CD4-positive, alpha-beta T cell treated with Interleukin-10 for 1 hour (primary cell): ENCODE results near the gene TMEM52.

Experiments
- DNase-seq: peaks from one replicate; pipeline ENCODE4 v3.0.0-alpha.2; 2020

The TMEM52 gene

DNA sequence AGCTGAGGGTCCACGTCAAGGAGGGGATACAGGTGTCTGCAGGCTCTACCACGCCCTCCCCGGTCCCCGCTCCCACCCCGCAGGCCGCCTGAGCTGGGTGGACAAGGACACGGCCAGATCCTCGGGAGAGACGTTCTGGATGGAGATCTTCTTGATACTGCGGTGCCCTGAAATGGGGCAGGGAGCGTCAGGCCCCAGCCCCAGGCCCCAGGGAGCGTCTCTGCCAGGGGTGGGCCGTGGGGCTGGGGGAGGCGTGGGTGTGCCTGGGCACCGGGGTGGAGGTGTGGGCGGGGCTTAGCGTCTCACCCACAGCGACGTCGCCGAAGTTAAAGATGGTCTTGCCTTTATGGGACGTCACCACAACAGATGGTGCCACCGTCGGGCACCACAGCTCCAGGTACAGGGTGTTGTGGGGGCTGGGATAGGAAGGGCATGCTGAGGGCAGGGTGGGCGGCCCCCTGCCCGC is 7.3 kb upstream of the TMEM52 start:
- no peak for DNase-seq

DNA sequence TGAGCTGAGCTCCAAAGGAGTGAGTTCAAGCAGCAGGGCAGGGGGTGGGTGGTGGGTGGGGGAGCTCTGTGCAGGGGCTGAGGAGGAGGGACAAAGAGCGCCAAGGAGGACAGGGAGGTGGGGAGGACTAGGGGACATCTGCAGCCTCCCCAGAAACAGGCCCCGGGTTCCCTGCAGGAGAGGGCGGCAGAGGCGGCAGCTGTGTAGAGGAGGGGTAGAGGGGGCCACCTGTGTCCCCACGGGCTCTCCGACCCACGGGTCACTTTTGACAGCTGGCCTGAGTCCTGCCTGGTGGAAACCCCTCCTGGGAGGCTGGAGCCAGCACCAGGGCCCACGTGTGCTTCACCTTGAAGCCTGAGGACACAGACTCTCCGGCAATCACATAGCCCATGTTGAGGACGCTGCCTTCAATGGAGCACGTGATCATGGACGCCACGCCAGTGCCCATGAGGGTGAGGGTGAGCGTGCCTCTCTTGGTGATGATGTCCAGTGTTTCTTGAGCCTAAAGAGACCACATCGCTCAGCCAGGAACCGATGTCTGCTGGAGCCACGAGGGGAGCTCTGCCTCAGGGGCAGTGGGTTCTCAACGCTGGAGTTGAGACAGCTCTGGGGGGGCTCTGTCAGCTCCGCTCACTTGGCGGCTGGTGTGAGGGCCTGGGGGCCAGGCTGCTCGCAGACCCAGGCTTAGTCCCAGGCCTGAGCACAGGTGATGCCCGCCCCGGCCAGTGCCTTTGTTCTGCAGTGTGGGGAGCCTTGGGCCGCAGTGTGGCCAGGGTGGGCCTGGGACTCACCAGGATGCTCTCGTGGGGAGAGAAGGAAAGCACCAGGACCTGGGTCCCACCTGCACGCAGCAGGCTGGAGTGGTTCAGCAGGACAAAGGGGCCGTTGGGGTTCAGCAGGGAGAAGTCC is 6.6 kb upstream of the TMEM52 start:
- no peak for DNase-seq

DNA sequence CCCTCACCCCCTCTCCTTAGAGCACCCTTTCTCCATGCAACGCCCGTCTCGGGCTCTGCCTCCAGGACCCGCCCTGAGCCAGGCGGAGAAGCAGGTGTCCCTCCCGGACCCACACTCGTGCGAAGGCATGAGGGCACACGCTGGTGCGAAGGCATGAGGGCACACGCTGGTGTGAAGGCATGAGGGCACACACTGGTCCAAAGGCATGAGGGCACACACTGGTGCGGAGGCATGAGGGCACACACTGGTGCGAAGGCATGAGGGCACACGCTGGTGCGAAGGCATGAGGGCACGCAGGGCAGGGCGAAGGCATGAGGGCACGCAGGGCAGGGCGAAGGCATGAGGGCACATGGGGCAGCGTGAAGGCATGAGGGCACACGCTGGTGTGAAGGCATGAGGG is 5.8 kb upstream of the TMEM52 start:
- DNase-seq: no peak

DNA sequence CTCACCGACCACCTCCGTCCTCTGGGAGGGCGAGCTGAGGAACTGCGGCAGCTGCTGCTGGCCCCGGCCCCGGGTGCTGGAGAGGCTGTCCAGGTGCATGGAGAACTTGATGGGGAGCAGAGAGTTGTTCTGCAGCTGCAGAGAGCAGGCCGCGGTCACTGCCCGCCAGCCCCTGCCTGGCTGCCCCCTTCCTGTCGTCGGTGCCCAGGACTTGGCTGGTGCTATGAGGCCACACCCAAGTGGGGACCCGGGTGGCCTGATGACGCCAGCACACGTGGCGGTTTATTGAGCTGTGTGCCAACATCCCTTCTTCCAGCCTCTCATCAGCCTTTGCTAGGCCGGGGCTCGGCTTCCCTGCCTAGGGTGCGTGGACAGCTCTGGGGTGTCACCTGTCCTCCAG is 5.3 kb upstream of the TMEM52 start:
- no peak for DNase-seq

DNA sequence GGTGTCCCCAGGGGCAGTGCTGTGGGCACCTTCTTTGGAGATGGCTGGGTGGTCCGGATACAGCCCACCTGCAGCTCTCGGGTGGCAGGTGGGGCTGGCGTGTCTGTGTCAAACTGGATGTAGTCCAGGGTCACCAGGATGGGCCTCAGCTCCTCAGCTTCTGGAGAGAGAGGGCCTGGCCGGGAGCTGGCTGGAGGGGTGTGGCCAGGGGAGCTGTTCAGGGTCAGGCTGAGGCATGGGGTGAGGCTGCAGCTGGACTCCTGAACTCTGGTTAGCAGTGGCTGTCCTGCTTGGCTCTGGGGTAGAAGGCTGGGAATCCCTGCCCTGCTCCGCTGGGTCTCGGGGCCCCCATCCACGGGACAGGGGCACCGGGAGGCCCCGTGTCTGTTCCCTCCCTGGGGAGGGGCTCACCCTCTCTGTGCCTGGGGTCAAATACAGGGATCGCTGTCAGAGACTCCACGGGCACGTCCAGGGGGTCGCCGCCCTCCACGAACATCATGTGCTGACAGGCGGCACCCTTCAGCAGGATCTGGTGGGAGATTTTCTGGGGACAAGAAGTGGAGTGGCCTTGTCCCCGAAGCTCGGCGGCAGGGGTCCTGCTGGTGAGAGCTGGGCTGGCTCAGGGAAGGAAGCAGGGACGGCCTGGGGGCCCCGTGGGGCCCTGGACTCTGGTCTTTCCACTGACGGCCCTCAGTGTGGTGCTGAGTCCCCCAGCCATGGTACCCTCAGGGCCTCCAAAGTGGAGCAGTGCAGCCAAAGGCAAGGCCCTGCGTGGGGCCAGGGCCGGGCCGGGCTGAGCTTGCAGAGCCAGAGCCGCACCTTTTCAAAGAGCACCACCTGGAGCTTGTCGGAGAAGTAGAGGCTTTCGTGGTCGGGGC is 4.1 kb upstream of the TMEM52 start:
- no peak for DNase-seq

DNA sequence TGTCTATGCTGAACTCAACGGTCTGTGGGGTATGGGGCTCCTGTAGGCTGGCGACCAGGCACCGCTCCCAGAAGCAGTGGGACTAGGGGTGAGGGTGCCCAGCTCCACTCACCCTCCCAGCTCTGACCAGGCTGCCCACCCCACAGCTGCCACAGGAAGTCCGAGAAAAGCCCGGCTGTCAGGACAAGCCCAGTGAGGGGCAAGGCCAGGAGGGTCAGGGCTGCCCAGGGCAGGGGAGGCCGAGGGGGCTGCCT is 3.5 kb upstream of the TMEM52 start:
- no peak for DNase-seq

DNA sequence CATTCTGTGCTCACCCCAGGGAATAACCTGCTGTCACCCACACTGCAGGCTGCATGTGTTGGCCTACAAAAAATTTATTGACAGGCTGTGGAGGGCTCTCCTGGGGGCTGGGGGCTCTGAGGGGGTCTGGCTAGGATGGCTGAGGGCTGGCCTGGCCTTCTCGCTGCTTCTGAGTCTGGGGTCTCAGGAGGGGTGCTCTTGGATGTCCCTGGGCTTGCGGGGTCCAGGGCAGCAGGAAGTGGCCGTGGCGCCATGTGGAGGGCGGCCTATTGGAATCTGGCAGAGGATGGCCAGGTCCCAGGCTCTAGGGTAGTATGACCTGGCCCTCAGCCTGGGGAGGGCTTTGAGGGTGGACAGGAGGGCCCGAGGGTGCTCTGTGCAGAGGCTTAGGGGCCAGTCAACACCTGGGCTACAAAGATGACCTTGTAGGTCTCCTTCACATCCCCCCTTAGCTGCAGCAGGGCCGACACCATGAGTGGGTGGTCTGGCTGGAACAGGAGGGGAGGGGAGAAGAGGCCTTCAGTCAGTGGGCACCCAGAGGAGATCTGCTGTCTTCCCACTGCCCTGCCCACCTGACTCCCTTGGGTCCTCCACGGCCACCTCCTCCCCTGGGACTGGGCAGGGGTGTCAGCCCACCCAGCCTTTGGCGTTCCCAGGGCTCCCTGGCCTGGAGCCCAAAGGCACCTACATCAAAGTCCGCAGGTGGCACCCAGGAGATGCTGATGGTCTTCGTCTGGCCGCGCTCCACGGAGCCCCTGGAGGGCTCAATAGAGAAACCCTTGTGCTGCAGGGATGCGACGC is 3.0 kb upstream of the TMEM52 start:
- no peak for DNase-seq

DNA sequence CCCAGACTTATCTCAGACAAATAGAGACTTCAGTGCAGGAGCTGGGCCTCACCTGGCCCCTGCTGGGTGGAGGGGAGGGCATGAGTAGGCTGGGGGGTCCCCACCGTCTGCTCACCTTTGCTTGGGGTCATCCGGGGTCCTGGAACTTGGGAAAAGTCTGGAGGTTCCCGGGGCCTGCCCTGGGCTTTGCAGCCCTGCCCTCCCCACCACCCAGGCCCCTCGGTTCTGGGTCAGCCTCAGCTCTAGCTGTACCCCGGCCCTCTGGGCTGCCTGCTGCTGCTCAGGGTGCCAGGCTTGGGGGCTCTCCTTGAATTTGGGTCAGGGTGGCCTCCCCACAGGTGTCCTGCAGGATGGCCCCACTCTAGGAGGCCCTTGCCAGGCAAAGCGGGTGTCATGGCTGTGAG is 2.4 kb upstream of the TMEM52 start:
- no peak for DNase-seq

DNA sequence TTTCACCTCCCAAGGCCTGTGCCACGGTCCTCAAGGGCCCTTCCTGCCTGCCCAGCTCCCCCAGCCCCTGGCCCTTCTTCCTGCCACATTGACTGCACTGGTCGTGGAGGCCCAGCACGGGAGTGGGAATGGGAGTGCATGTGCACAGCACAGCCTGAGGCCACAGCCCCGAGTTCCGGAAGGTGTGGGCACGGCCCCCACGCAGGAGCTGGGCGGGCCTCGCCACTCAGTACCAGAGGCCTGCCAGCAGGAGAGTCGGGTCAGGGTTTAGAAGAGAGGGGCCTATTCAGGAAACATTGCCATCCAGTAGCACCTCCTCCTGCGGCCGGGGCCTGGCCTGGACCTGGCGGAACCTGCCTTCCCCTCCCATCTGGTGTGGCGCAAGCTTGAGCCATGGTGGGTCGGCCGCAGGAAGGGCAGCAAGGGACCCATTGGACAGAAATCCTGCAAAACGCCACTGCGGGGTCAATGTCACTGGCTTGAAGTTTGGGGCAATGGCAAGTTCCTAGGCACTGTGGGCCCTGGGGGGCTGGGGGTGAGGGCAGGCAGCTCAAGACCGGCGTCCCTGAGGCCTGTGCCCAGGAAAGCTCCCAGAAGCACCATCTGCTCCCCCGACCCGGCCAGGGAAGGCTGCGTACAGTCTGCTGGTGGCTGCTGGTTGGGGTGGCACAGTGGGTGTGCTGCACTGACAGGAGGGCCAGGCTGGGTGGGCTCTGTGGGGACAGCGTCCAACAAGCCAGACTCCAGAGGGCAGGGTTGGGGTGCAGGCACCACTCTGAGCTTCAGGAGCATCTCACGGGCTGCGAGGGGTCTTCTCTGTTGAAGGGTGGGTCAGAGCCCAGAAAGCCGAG is 1.8 kb upstream of the TMEM52 start:
- DNase-seq: no peak

DNA sequence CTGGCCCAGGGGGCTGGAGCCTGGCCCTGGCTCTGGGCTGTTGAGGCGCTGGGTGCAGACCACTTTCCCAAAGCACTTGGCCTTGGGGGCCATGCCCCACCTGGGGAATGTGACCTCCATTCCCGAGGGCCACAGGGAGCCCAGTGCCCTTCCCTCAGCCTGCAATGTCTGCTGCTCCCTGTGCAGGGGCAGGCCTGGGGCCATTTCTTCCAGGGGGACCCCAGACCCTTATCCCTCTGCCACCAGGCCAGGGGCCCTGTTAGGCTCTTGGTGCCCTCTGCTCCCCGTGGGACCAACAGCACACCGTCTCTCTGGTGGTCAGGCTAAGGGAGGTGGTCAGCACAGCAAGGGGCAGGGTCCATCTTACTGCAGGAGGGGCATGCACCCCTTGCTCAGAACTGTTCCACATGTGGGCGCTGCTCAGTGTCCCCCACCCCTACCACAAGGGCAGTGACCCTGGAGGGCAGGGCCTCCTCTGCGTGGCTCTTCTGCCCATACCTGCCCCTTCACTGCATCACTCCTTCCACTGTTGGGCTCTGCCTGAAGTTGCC is 1.1 kb upstream of the TMEM52 start:
- DNase-seq: no peak

DNA sequence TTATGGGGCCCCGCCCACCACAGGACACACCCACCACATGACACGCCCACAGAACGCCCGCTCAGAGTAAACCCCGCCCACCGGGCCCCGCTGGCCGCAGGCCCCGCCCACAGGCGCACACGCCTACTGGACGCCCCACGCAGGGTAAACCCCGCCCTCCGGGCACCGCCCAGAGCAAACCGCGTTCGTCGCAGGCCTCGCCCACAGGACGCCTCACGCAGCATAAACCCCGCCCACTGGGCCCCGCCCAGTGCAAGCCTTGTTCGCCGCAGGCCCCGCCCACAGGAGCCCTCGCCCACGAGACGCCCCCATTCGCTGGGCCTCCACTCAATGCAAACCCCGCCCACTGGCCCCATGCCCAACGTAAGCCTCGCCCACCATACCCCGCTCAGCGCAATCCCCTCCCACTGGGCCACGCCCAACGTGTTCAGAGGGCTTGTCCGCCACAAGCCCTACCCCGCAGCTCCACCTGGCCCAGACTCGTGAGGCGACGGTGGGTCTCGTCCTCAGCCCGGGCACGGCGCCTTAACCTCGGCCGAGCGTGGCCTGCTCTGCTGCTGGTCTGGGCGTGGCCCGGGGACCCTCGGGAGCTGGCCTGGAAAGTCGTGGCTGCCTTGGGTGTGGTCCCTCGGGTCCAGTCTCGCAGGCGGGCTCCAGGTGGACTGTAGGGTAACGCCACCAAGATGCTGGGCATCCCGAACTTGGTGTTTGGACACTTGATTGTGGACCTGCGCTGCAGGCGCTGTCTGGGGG is 401 bp upstream of the TMEM52 start:
- DNase-seq: peak; percentile 100

DNA sequence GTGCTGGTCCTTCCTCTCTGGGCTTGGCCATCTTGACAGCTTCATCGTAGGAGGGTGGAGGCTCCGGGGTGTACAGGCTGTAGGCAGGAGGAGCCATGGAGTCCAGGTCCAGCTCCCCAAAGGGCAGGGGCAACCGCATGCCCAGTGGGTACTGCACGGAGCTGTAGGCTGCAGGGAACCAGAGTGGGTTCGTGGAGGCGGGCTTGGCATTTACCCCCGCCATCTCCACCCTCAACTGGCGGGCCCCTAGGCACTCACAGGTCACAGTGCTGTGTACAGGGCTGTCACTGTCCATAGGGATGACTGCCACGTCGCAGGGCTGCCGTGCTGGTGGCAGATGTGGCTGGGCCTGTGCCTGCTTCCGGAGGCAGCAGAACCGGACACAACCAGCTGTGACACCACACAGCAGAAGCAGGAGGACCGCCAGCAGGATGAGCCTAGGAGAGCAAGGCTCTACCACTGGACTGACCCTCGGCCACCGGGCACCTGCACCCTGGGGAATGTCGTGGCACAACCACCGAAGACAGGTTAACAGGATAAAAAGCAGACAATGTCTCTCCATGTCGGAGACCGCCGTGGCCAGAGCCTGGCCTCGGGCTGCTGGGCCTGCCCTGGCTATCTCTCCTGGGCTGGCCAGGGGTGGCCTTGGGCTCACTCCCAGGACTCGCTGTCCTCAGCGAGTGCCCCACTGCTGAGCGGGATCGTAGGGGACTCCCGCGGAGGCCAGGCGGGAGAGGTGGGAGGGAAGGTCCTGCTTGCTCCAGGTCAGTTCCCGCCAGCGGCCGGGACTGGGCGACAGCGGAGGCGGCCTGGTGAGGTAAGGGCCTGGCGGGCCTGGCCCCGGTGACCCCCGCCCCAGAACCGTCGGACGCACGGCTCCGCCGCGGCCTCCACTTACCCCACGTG is 831 bp downstream of the TMEM52 start:
- no peak for DNase-seq

DNA sequence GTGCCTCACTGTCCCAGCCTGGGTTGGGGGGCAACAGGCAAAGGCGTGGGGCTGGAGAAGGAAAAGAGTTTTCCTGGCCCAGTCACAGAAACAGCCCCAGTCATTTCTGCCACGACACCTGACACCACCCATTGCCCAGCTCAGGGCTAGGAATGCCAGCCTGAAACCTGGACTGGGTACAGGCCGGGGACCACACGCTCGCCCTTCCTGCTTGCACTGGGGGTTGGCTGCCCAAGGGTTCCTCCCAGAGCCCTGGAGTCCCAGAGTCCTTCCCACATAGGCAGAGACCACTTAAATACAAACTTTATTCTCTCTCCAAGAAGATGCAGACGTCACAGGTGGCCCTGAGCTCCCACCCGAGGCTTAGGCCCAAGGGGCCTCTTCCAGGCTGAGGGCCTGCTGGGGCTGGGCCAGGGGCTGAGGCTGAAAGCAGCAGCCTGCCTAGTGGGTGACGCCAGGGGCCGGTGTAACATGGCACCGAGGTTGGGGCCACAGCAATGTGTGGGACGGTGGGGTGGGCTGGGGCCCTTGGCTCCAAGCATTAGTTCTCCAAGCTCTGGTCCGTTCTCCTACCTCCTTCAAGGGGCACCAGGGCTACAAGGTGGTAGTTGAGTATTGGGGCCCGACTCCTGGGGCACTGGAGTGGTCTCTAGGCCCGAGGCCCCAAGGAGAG is 1.6 kb downstream of the TMEM52 start:
- DNase-seq: no peak

DNA sequence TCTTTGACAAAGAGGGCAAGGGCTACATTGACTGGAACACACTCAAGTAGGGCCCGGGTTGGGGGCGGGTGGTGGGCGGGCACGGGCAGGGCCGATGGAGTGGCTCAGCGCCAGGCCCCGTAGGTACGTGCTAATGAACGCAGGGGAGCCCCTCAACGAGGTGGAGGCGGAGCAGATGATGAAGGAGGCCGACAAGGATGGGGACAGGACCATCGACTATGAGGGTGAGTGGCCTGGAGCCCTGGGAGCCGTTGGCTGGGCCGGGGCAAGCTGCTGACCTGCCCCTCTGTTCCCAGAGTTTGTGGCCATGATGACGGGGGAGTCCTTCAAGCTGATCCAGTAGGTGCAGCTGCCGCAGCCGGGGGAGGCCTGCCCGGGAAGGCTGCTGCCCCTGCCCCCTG is 2.2 kb downstream of the TMEM52 start:
- DNase-seq: no peak

DNA sequence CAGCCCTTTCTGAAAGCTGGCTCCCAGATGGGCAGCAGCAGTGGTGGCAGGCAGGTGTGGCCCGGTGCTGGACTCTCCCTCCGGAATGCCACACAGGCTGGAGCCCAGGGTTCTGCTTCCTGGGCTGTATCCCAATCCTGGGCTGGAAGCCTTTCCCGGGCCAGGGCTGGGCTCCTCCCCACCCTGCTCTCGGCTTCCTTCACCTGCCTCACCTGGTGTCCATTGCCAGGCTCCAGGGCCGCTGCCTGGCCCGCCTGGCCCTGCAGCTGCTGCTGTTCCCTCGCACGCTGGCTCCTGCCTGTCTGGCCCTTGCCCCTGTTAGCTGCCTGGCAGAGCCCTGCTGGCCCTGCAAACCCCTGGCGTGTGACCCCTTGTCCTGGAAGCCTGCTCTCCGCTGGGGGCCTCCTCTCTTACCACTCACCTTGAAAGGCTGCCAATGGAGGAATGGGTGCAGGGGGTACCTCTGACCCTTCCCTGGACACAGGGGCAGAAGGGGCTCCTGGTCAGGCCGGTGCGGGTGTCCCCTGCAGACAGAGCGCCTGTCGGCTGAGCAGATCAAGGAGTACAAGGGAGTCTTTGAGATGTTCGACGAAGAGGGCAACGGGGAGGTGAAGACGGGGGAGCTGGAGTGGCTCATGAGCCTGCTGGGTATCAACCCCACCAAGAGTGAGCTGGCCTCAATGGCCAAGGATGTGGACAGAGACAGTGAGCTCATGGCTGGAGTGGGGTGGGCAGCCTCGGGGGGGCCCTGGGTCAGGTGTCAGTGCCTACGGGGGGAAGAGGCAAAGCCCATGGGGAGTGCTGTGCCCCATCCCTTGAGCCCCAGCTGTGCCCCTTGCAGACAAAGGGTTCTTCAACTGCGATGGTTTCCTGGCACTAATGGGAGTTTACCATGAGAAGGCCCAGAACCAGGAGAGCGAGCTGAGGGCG is 2.9 kb downstream of the TMEM52 start:
- DNase-seq: no peak

DNA sequence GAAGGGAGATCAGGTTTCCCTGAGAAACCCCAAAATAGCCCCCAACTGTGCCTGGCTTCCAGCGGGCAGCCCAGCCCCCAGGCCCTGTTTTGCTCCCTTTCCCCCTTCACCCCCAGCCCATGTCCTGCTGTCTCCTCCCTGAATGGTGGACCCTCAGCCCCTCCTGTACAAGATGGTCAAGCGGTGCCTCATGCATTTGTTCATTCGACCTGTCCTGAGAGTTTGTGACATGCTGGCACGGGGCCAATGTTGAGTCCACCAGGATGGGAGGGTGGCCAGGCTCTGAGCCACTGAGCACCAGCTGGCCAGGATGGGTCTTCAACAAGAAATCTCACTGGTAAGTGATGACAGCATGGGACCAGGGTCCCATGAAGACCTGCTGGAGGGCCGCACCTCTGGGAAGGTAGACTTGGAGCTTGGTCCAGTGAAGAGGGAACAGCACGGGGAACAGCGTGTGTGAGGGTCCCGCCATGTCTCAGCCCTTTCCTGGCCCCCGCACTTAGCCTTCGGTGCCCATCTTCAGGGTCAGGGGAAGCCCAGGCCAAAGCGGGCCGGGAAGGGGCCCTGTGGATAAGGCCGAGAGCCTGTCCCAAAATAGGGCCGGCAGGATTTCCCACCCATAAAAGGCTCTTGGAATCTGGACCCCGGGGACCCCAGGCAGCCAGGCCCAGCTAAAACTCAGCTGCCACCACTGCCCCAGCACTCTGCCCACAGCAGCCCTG is 3.9 kb downstream of the TMEM52 start, which contains the start of gene CALML6:
TSS of gene CALML6 (plus strand) at position 290 of the 722 bp plus-strand sequence. CDS start at position 311, 21 bp downstream.
- DNase-seq: no peak
